ENCODE results near the gene LRP1B. TPM values are rescaled to one million over a fixed set of nuclear protein-coding genes. Genes with fewer than 3 reads are reported as not detected.

The LRP1B gene
- total RNA-seq, 4 donors from 2014 or later = 3.3 to 11.1 (median 4.6) TPM

GRCh38 chr2:140905083-140905781 lies 1225.6 kb downstream of the LRP1B start:
- TF ChIP-seq CTCF (IDR thresholded peaks at IDR 0.05 in 4 of 5, conservative IDR thresholded peaks at IDR 0.05 in 1 of 5) (no peak), POLR2A (IDR thresholded peaks at IDR 0.05) (no peak)
- no peak for ATAC-seq

DNA sequence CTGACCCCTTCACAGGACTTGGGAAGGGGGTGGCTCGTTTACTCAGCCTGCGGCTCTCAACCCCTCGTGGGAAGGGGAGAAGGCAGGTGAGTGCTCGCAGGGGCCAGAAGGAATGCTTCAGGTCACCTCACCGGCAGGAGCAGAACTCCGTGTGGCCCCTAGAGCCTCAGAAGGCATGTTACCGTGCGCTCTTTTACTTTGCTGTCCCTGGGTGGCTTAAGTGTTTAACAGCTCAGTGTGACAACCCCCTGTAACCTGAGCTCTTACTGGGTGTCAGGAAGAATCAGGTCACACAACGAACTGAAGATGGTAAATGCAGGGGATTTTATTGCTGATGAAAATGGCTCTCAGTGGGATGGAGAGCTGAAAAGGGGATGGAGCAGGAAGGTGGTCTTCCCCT lies 1235.4 kb downstream of the LRP1B start:
- no peak overlapping the region for H3K4me3 ChIP-seq
- no peak for ATAC-seq
- intact Hi-C loops (cut with DNase I; ENCODE audit: low total_unique reads) (no loop called here), in situ Hi-C loops (cut with MboI; ENCODE audit: low sequenced_read_pairs in 4 of 4) (no loop called here)
- H3K4me1 ChIP-seq = no peaks in the 10 kb centered on the region
- no peak for DNase-seq
- no peak overlapping the region for H3K27ac ChIP-seq
- no peaks in the 10 kb centered on the region for H3K36me3 ChIP-seq
- H3K9me3 ChIP-seq = no peaks in the 10 kb centered on the region
- no peaks in the 10 kb centered on the region for H3K27me3 ChIP-seq
- TF ChIP-seq CTCF (IDR thresholded peaks at IDR 0.05 in 4 of 5, conservative IDR thresholded peaks at IDR 0.05 in 1 of 5) = no peak
- no peak for TF ChIP-seq POLR2A (IDR thresholded peaks at IDR 0.05)

More at GRCh38 chr2:140905083-140905781, 1225.6 kb downstream of the LRP1B start:
- no peak overlapping the region for H3K4me3 ChIP-seq
- H3K9me3 ChIP-seq = no peaks in the 10 kb centered on the region
- no peaks in the 10 kb centered on the region for H3K27me3 ChIP-seq
- no peaks in the 10 kb centered on the region for H3K36me3 ChIP-seq
- no peaks in the 10 kb centered on the region for H3K4me1 ChIP-seq
- in situ Hi-C loops (cut with MboI; ENCODE audit: low sequenced_read_pairs in 4 of 4) (no loop called here), intact Hi-C loops (cut with DNase I; ENCODE audit: low total_unique reads) (no loop called here)
- H3K27ac ChIP-seq = no peak overlapping the region
- no peak for DNase-seq

- H3K4me3 ChIP-seq = no peak overlapping the region
- ATAC-seq = no peak
- H3K4me1 ChIP-seq = no peaks in the 10 kb centered on the region
- no peaks in the 10 kb centered on the region for H3K9me3 ChIP-seq
- no peak for DNase-seq
- H3K27ac ChIP-seq = no peak overlapping the region
- in situ Hi-C loops (cut with MboI; ENCODE audit: low sequenced_read_pairs in 4 of 4) (no loop called here), intact Hi-C loops (cut with DNase I; ENCODE audit: low total_unique reads) (no loop called here)
- TF ChIP-seq POLR2A (IDR thresholded peaks at IDR 0.05) (no peak), CTCF (IDR thresholded peaks at IDR 0.05 in 4 of 5, conservative IDR thresholded peaks at IDR 0.05 in 1 of 5) (no peak)
- H3K36me3 ChIP-seq = no peaks in the 10 kb centered on the region
- H3K27me3 ChIP-seq = no peaks in the 10 kb centered on the region
These were observed 1237.1 kb downstream of the LRP1B start for GRCh38 chr2:140893685-140894084.

DNA sequence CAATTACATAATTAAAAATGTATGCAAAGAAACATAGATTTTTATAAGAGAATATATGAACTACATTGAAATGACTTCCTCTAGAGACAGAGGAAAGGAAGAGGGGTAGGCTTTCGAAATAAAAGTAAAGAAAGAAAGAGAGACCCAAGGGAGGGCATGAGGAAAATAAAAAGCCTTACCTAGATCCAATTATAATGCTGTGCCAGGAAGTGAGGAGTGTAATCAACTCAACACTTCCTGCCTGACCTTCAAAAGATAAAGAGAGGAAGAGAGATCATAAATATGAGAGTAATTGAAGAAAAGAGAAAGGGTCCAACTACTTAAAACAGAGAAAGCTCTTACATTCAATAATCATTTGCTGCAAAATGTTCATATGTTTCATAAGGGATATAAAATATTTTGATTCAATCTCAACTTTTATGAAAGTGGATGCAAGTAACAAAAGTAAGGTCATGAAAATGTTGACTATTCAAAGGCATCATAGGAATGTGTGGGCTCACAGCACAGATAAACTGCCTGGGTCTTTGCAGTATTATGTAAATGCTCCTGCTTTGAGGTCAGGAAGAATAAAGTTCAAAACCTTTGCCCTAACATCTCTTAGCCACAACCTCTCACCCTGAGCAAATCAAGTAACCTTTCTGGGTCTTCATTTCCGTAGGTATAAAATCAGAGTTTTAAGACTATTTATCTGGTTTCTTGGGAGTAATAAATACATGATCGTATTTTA lies 1237.7 kb downstream of the LRP1B start:
- H3K27me3 ChIP-seq = no peaks in the 10 kb centered on the region
- no peaks in the 10 kb centered on the region for H3K36me3 ChIP-seq
- TF ChIP-seq CTCF (IDR thresholded peaks at IDR 0.05 in 4 of 5, conservative IDR thresholded peaks at IDR 0.05 in 1 of 5) = no peak
- no peak for TF ChIP-seq POLR2A (IDR thresholded peaks at IDR 0.05)
- no peak overlapping the region for H3K27ac ChIP-seq
- ATAC-seq (no peak), DNase-seq (no peak)
- H3K4me1 ChIP-seq = no peaks in the 10 kb centered on the region
- intact Hi-C loops (cut with DNase I; ENCODE audit: low total_unique reads) = no loop called here
- H3K4me3 ChIP-seq = no peak overlapping the region
- H3K9me3 ChIP-seq = peaks cover 0 to 2% (median 0%) of the 10 kb centered on the region in 3 donors
- in situ Hi-C loops (cut with MboI; ENCODE audit: low sequenced_read_pairs in 4 of 4) = no loop called here
